AG10803 (cell line): ENCODE measurements around the gene TOP1.

Experiments
- DNase-seq: peaks from one replicate; pipeline ENCODE4 v3.0.0; 2010; ENCODE audit warnings: low read depth
- H3K4me3 ChIP-seq: 2 replicates; pipeline ENCODE4 v1.5.1; 2011; ENCODE audit warnings: mild to moderate bottlenecking, low read length, control low read depth
- CTCF ChIP-seq: conservative IDR thresholded peaks from 2 replicates; pipeline ENCODE4 v1.5.1; 2011; ENCODE audit warnings: mild to moderate bottlenecking, low read length, control low read depth, inconsistent platforms

The TOP1 gene

GRCh38 chr20:41136680-41137613 lies 108.3 kb downstream of the TOP1 start, which contains the start of gene PLCG1:
PLCG1 (plus strand) TSS chr20:41137543; CDS start chr20:41137642, 99 bp downstream.
- H3K4me3 ChIP-seq, result peak within 1 kb of the TSS; percentile 74
- peak; percentile 74 for DNase-seq
- no peak for TF ChIP-seq CTCF

GRCh38 chr20:41137614-41138474 lies 109.2 kb downstream of the TOP1 start:
- no peak for TF ChIP-seq CTCF
- DNase-seq, result peak; percentile 49
- H3K4me3 ChIP-seq, result peak overlapping the region; percentile 74

- H3K4me3 ChIP-seq, result peak overlapping the region; percentile 74
- TF ChIP-seq CTCF, result no peak
- peak; percentile 13 for DNase-seq
Measured at GRCh38 chr20:41138475-41139226, 110.0 kb downstream of the TOP1 start.

- H3K4me3 ChIP-seq, result peak overlapping the region; percentile 74
- no peak for TF ChIP-seq CTCF
- no peak for DNase-seq
Measured at GRCh38 chr20:41139227-41140093, 110.8 kb downstream of the TOP1 start.

GRCh38 chr20:41140226-41141133 lies 111.9 kb downstream of the TOP1 start:
- no peak for TF ChIP-seq CTCF
- no peak overlapping the region for H3K4me3 ChIP-seq
- DNase-seq, result no peak
